ENCODE data around the gene RASA1.

DNA sequence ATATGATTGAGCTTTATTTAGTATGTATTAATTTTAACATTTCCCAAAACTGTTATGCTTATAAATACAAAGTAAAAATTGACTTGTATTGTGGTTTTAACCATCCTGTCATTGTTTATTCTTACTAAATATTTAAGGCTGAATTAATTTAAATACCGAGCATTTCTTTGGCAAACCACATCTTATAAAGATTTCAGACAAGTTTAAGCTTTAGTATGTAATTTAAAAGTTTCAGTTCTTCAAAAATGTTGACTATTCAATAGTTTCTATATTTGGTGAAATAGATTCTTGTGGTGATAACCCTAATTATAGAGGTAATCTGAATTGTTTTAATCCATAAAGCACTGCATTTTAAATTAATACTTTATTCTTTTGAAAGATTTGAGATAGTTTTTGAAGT lies 79.6 kb downstream of the RASA1 start:
- TF ChIP-seq CTCF (conservative IDR thresholded peaks at IDR 0.05) (no peak), ZFX (IDR thresholded peaks at IDR 0.05) (no peak)

Measured in C4-2B (cell line).